Activated CD4-positive, alpha-beta T cell treated with anti-CD3 and anti-CD28 coated beads, Interleukin-2, amount 50 U/mL, for 24 hours (primary cell): ENCODE results near the gene VWA5B1.
A peak's percentile ranks its signal among the peaks of the same experiment; 100 is the strongest.

Experiments
- DNase-seq, 2 donors: peaks; one replicate each; pipeline ENCODE4 v3.0.0-alpha.2; 2020; ENCODE audit warnings: low read depth in 1 of 2, low spot score in 1 of 2

The VWA5B1 gene

DNA sequence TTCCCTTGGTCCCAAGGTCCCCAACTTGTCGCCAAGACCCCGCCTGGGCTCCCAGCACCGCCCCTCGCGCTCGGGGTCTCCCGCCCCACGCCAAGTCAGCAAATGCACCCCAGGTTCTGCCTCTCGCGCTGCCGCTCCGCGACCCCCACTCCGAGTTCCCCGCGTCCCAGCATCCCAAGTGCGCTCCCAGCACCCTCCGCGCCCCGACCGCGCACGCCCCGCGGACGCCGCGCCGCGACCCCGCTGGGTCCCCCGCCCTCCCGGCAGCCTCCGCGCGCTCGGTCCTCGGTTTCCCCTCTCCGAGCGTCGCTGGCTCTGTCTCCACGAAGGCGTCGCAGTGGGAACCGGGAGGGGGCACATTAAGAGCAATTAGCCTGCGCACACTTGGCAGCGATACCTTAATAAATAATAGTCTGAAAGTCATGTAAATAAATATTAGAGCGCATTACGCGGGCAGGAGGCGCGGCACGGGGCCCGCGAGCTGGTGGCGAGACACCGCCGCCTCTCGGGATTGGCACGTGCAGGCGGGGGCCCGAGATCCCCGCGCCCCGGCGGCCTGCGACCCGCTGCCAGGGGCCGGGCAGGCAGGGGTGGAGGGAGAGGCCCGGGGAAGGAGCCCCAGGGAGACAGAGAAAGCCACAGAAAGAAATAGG is 75.9 kb downstream of the VWA5B1 start:
- no peak for DNase-seq

GRCh38 chr1:20367116-20367585 is 76.5 kb downstream of the VWA5B1 start:
- DNase-seq = no peak

- no peak for DNase-seq
Measured at GRCh38 chr1:20367626-20368025, 77.0 kb downstream of the VWA5B1 start.

GRCh38 chr1:20368866-20369470 is 78.3 kb downstream of the VWA5B1 start:
- DNase-seq = no peak

- no peak for DNase-seq
Measured at GRCh38 chr1:20370698-20371097, 80.0 kb downstream of the VWA5B1 start.

DNA sequence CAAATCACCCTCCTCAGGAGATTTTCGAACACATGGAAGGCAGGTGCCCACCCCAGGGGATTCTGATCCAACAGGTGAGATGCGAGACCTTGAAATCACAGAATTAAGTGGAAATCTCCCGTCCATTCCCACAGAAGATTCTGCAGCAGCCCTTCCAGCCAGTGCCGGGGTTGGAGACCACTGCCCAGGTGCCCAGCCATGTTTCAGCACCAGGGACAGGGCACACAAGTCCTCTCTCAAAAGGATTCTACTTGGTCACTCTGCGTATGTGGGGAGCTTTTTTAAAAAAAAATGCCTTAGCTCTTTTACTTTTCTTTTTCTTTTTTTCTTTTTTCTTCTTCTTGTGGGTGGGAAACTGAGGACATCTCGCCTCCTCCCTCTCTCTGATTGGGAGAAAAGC is 80.7 kb downstream of the VWA5B1 start:
- no peak for DNase-seq

- no peak for DNase-seq
Measured at GRCh38 chr1:20371883-20372282, 81.2 kb downstream of the VWA5B1 start.

DNA sequence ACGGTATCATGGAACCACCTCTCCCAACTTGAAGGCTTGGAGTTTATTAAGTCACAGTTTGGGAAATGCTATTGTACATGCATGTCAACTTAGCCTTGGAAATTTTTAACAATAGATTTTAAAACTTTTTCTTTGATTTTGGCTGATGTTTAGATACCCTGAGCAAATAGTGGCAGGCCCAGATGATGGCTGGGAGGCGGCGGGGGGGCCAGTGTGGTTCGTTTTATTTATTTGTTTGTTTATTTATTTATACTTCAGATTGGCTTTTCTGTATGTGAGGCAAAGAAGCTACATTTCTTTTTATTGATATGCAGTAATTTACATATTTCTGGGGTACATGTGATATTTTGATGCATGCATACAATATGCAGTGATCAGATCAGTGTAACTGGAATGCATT is 82.0 kb downstream of the VWA5B1 start:
- no peak for DNase-seq

GRCh38 chr1:20373286-20373685 is 82.6 kb downstream of the VWA5B1 start:
- DNase-seq = no peak

DNA sequence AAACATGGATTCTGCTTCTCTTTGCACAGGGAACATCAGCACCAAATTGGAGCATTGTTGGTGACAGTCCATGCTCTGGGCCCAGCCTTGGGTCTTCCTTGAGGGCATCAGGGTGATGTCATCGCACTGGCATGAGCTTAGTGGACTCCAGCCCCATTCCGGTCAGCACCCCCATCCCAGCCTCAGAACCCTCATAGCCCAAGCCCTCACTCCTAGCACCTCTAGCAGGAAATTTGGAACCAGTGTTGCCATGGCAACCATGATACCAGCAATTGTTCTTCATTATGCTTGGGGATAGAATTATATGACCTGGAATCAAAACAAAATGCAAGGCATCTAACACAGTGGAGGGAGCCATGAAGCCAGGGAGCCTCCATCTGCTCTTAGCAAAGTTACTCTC is 83.1 kb downstream of the VWA5B1 start:
- no peak for DNase-seq

- DNase-seq = no peak
Measured at GRCh38 chr1:20375563-20375962, 84.9 kb downstream of the VWA5B1 start.

- no peak for DNase-seq
Measured at GRCh38 chr1:20376171-20376570, 85.5 kb downstream of the VWA5B1 start.

- DNase-seq = peak; percentile 45 to 46
Measured at GRCh38 chr1:20376880-20377494, 86.3 kb downstream of the VWA5B1 start.

DNA sequence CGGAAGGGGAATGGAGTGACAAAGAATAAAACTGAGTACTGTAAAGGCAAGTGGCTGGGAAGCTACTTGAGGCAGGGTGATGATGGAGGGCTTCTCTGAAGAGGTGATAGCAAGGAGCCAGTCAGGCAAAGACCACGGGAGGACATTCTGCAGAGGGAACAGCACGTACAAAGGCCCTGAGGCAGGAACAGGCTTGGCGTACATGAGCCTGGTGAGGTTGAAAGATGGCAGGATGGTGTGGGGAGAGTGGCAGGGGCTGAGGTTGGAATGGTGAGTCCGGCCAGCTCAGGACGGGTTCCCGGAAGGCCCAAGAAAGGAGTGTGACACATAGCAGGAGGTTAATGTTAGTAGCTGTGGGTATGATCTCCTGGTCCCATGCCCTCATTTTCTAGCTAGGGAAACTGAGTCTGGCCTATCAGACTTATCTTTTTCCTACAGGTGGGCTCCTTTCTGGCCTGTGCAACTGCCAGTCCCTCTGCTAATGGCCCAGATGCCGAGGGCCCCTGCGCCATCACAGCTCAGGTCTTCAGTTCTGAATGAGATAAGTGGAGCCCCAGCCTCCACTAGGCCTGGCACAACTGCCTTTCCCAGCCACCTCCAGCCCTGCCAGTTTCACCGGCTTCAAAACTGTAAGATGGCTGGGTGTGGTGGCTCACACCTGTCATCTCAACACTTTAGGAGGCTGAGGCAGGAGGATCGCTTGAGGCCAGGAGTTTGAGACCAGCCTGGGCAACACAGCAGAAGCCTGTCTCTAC is 87.0 kb downstream of the VWA5B1 start:
- DNase-seq = no peak

DNA sequence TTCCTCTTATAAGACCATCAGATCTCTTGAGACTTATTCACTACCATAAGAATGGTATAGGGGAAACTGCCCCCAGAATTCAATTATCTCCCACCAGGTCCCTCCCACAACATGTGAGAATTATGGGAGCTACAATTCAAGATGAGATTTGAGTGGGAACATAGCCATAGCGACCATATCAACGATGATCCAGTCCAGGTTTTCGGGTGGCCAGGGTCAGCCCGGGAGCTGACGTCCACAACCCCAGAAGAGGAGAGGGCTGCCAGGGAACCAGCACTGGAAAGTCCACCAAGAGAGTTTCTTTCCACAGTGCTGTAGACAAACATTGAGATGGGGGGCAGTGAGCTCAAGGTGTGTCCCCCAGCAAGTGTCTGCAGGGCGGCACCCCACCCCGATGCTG is 88.4 kb downstream of the VWA5B1 start:
- DNase-seq = no peak

- no peak for DNase-seq
Measured at GRCh38 chr1:20380175-20380574, 89.5 kb downstream of the VWA5B1 start.

GRCh38 chr1:20380616-20381035 is 90.0 kb downstream of the VWA5B1 start:
- no peak for DNase-seq

- DNase-seq = no peak
Measured at GRCh38 chr1:20381045-20381641, 90.5 kb downstream of the VWA5B1 start.

GRCh38 chr1:20381961-20382360 is 91.3 kb downstream of the VWA5B1 start:
- DNase-seq = no peak

DNA sequence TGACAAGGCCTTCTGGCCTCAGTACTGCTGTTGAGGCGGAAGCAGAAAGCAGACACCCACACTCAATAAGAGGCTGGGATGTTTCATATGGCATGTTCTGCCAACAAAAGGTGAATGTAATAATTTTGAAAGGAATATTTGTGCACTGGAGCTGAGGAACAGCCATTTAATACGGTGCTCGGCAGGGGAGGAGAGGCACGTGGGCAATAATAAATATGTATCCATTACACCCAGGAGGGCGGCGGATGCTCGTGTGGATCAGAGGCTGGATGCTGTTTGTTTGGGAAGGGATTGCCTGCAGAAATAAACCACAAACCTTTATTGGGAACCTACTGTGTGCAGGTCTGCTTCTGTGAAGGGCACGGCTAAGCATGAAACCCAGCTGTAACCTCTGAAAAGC is 92.0 kb downstream of the VWA5B1 start:
- no peak for DNase-seq

- no peak for DNase-seq
Measured at GRCh38 chr1:20383631-20384030, 93.0 kb downstream of the VWA5B1 start.
